ENCODE results near the gene HCN1. TPM values are rescaled to one million over a fixed set of nuclear protein-coding genes. Genes with fewer than 3 reads are reported as not detected.

HCN1 gene
- total RNA-seq, 2 experiments from 2014 or later = not detected

GRCh38 chr5:45687701-45688100 is 8.5 kb downstream of the HCN1 start:
- Mint-ChIP-seq H3K27me3 (no peaks in the 10 kb centered on the region), H3K36me3 (ENCODE audit: low read depth) (no peaks in the 10 kb centered on the region), H3K27ac (no peak overlapping the region), H3K4me1 (ENCODE audit: low read depth) (no peaks in the 10 kb centered on the region), H3K9me3 (peaks cover 6% of the 10 kb centered on the region), H3K4me3 (no peak overlapping the region)
- ATAC-seq = no peak
- CTCF ChIA-PET = no interaction called here
- no peak for DNase-seq
- POLR2A ChIA-PET = no interaction called here
- intact Hi-C loops (cut with micrococcal nuclease) = no loop called here
- no peak for TF ChIP-seq CTCF (IDR thresholded peaks at IDR 0.05)

GRCh38 chr5:45686620-45687019 is 9.6 kb downstream of the HCN1 start:
- Mint-ChIP-seq H3K4me1 (ENCODE audit: low read depth) (no peaks in the 10 kb centered on the region), H3K36me3 (ENCODE audit: low read depth) (no peaks in the 10 kb centered on the region), H3K27me3 (no peaks in the 10 kb centered on the region), H3K27ac (no peak overlapping the region), H3K4me3 (no peak overlapping the region), H3K9me3 (peaks cover 4% of the 10 kb centered on the region)
- no peak for TF ChIP-seq CTCF (IDR thresholded peaks at IDR 0.05)
- POLR2A ChIA-PET = no interaction called here
- no peak for ATAC-seq
- CTCF ChIA-PET = no interaction called here
- intact Hi-C loops (cut with micrococcal nuclease) = no loop called here
- no peak for DNase-seq

- no peak for TF ChIP-seq CTCF (IDR thresholded peaks at IDR 0.05)
- no peak overlapping the region for H3K4me3 Mint-ChIP-seq
- ATAC-seq = no peak
- peaks cover 2% of the 10 kb centered on the region for H3K9me3 Mint-ChIP-seq
- no peak overlapping the region for H3K27ac Mint-ChIP-seq
- ChIA-PET POLR2A (no interaction called here), CTCF (no interaction called here)
- intact Hi-C loops (cut with micrococcal nuclease) = no loop called here
- H3K36me3 Mint-ChIP-seq (ENCODE audit: low read depth) = no peaks in the 10 kb centered on the region
- DNase-seq = no peak
- no peaks in the 10 kb centered on the region for H3K4me1 Mint-ChIP-seq (ENCODE audit: low read depth)
- H3K27me3 Mint-ChIP-seq = no peaks in the 10 kb centered on the region
These were observed 12.1 kb downstream of the HCN1 start for GRCh38 chr5:45684118-45684517.

GRCh38 chr5:45680950-45681349 is 15.2 kb downstream of the HCN1 start:
- peaks cover 4% of the 10 kb centered on the region for H3K9me3 Mint-ChIP-seq
- POLR2A ChIA-PET = no interaction called here

GRCh38 chr5:45677524-45677923 is 18.7 kb downstream of the HCN1 start:
- intact Hi-C loops (cut with micrococcal nuclease) = no loop called here
- no peak for ATAC-seq
- no peak overlapping the region for H3K27ac Mint-ChIP-seq

More at GRCh38 chr5:45680950-45681349, 15.2 kb downstream of the HCN1 start:
- Mint-ChIP-seq H3K4me3 (no peak overlapping the region), H3K36me3 (ENCODE audit: low read depth) (no peaks in the 10 kb centered on the region), H3K4me1 (ENCODE audit: low read depth) (no peaks in the 10 kb centered on the region), H3K27me3 (no peaks in the 10 kb centered on the region), H3K27ac (no peak overlapping the region)
- no peak for TF ChIP-seq CTCF (IDR thresholded peaks at IDR 0.05)
- no peak for ATAC-seq
- intact Hi-C loops (cut with micrococcal nuclease) = no loop called here
- CTCF ChIA-PET = no interaction called here
- no peak for DNase-seq

More at GRCh38 chr5:45677524-45677923, 18.7 kb downstream of the HCN1 start:
- DNase-seq = no peak
- Mint-ChIP-seq H3K27me3 (no peaks in the 10 kb centered on the region), H3K9me3 (peaks cover 10% of the 10 kb centered on the region), H3K4me3 (no peak overlapping the region), H3K36me3 (ENCODE audit: low read depth) (no peaks in the 10 kb centered on the region), H3K4me1 (ENCODE audit: low read depth) (no peaks in the 10 kb centered on the region)
- ChIA-PET POLR2A (no interaction called here), CTCF (no interaction called here)
- TF ChIP-seq CTCF (IDR thresholded peaks at IDR 0.05) = no peak
